ENCODE data around the gene NRAP.
"Not testable (repeated sequence)": the region's sequence is repeated elsewhere in the genome, so short reads cannot be mapped to it uniquely, and the experiment has no call there.

NRAP gene

GRCh38 chr10:113680190-113681111 lies 16.6 kb upstream of the NRAP start:
- peak; percentile 13 for DNase-seq

- peak; percentile 22 for DNase-seq
Observed at GRCh38 chr10:113679463-113680189, 15.8 kb upstream of the NRAP start, which contains the start of gene CASP7. CASP7 (plus strand) TSS chr10:113679912; CDS start chr10:113697494, 17,582 bp downstream.

DNA sequence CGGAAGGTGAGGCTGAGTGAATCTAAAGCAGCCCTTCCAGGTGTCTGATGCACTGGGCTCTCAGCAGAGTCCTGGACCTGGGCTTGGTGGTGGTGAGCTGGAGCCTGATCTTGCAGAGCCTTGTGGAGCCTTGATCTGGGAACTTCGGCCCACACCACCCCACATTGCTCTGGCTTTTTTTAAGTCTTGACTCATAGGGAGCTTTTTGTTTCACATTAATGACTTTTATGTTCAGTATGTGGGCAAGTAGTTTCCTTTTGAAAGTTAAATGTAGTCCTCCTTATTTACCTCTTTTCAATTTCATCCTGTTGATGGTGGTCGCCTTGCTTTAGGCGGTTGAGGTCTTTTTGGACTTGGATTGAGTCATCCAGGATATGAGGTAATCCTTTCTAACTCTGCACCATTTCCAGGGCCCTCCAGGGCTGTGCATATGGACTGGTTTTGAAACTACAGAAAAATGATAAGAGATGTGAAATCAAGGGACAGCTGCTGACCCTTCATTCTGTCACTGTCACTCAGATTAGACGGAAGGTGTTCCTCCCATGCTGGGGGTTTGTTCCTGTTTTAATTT lies 2.9 kb upstream of the NRAP start:
- DNase-seq, result no peak

DNA sequence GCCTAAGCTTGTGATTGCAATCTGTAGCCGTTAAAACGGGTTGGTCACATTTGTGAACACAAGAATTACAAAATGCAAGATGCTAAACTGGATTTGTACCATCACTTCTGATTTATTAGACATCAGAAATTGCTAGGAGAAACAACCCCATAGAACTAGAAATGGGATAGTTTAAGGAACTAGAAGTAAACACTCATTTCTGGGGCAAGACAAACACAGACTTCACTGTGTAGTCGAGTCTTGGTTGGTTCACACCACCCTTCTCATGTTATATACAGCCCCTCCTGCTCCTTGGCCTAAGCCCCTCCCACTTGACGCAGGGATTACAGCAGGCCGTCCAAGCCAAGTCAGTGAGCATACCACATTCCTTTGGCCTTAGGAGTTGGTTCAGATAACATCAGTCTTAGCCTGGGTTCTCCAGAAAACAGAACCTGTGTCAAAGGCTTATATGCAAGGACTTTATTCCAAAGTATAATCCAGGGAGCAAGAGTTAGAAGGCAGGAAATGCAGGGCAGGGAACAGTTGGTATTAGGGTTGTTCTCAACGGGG lies 2.0 kb upstream of the NRAP start:
- no peak for DNase-seq

DNA sequence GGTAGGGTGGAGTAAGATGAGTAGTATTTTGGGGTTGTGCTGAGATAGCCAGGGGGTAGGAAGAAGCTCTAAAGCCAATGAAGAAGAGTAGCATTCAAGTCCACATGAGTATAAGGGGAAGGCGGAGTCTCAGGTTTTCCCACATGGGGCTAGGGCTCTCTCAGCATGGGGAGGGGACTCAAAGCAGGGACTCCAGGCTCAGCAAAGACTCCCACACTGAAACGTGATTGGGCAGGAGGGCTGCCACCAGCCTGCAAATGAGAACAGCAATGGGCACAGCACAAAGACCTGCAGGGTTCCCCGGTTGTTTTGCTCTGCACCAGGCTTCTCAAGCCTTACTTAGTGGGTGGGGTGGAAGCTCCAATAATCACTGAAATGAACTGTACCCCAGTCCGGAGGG lies 1.5 kb upstream of the NRAP start:
- DNase-seq, result no peak

DNA sequence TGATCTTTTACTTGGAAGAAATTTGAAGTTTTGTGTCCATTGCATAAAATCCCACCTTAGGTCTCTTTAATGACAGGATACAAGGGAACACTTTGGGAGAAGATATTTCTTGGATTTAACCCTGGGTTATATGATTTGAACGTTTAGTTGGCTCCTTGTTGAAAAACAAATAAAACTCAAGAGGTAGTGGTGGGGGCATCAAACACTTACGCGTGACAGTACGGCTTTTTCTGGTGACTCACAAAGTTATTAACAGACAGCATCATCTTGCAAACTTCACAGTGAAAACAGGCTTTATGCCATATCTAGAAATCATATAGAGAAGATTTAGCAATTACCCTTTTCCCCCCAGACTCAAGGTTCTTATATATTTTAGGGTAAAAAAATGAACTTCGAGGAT lies 699 bp downstream of the NRAP start:
- no peak for DNase-seq

DNA sequence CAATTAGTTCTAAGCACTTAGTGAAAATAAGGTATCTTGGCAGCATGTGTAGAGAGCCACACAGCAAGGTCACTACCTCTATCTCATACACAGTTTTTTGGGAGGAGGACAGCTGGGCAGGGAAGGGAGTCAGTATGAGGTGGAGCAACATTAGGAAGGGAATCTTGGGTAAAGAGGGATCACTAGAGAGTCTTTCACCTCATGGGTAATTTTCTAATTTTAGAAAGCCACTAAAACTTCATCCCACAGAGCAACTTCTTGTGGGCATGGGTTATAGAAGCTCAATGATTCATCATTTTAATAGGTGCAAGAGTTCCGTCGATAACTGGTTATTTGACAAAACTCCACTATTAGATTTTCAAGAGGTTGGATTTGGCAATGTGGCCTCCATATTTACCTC lies 2.5 kb downstream of the NRAP start:
- DNase-seq, result no peak

GRCh38 chr10:113657544-113657943 lies 6.3 kb downstream of the NRAP start:
- no peak for DNase-seq

GRCh38 chr10:113656896-113657295 lies 6.9 kb downstream of the NRAP start:
- DNase-seq, result no peak

- DNase-seq, result not testable (repeated sequence)
Observed at GRCh38 chr10:113652456-113652855, 11.4 kb downstream of the NRAP start.

DNA sequence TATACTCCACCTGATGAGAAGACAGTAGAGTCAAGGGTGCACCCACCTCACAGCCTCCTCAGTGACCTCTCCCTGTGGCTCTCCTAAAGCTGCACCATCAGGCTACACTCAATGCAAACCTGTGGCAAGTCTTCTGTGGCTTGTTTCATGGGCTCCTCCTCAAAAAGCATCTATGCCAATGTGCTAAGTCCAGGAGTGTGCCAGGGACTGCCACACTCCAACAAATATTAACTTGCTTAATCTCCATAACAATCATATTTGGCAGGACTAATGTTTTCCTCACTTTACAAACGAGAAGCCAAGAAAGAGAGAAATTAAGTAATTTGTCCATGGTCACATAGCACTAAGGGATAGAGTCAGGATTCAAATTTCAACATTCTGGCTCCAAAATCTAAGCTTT lies 11.9 kb downstream of the NRAP start:
- DNase-seq, result no peak

- DNase-seq, result no peak
Observed at GRCh38 chr10:113651021-113651420, 12.8 kb downstream of the NRAP start.

DNA sequence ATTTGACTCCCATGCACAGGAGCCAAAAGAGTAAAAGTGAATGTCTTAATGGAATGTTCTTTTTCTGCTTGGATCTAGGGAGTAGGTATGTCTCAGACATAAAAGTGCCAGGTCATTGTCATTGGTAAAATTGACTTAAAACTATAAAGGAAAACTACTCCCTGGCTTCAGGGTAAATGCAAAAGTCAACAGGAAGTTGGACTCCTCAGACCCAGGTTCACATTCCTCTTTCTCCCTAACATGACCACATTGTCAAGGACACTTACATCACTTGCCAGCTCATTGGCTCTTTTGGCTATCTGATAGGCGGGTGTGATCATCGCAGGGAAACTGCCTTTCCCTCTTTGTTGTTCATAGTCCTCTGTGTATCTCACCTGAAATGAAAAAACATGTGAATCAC lies 13.7 kb downstream of the NRAP start:
- no peak for DNase-seq

GRCh38 chr10:113648478-113648877 lies 15.4 kb downstream of the NRAP start:
- DNase-seq, result no peak

- no peak for DNase-seq
Observed at GRCh38 chr10:113647812-113648211, 16.0 kb downstream of the NRAP start.

DNA sequence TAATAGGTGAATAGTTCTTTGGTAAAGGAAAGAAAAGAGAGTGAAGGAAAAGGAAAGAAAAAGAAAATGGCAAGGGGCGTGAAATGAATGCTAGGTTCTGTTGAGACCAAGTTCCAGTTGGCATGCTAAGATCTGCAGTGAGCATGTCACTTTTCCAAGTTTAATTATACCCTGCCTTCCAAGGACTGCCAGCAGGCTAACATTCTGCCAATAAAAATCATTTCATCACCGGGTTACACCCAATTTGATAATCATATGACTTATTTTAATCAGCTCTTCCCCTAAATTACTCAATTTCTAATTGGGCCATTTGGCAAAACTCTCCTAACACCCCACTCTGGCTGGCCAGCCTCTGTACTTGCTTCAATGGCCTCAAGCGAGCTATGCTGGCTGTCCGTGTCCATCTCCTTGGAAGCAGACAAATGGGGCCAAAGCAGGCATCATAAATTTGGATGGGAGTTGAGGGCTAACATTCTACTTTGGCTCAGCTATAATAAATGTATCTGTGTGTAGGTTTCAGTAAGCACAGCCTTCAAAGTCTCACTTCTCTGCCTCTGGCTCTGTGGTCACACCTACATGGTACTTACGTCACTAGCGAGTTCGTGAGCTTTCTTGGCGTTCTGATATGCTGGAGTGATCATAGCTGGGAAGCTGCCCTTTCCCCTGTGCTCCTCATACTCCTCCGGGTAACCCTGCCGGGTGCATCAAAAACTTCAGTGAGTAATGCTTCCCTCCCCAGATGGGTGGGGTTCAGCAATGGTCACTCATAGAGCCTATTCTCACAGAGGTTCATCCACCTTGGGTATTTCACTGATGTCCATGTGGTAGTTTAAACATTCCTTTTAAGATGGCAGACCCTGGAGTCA lies 17.3 kb downstream of the NRAP start:
- DNase-seq, result no peak

DNA sequence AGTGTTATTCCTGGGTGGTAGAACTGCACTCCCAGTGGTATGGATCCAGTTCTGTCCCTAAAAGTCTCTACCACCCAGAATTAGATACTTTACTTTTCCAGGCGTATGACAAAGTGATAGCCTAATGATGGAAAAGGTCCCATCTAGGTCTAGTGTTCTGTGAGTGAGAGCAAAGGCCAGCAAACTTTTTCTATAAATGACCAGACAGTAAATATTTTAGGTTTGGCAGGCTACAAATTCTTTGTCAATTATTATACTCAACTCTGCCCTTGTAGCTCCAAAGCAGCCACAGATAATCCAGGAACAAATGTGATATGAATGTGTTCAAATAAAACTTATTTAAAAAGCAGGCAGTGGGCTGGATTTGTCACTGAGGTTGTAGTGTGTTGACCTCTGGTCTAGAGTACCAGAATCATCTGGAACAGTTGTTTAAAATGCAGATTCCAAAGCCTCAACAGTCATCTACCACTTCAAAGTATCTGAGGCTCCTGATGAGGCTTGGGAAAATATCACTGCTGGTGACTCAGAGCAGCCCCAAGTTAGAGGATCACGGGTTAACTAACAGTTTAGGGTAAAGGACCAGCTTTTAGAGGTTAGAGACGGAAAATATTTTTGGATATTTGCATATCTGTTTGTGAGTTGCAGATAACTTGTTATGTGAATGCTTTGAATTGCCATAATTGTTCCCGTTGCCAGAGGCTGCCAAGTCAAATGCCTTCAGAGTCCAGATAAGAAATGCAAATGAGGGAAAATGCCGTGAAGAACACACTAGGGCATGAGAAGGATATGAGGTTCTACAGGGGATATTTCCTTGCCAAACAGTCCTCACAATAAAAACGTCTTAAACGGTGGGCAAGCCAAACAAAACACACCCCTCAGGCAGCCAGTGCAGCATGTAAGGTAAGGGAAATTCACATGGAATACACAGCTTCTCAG lies 19.4 kb downstream of the NRAP start:
- no peak for DNase-seq

- DNase-seq, result no peak
Observed at GRCh38 chr10:113643183-113643582, 20.7 kb downstream of the NRAP start.

- DNase-seq, result no peak
Observed at GRCh38 chr10:113641702-113642101, 22.1 kb downstream of the NRAP start.

DNA sequence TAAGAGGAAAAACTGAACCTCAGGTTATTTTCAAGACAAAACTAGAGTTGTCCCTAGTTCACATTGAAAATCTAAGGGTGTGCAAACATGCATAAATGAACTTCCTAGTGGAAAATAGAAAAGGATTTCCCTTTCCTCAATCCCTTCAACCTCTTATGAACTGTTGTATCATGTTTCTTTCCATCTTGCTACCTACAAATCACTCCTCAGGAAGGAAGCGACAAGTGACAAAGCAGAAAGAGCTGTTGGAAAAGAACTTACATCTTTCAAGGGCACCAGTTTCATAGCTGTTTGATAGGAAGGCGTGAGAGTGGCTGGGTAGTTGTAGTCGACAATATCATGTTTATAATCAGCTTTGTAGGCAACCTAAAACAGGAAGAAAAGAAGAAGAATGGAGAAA lies 23.9 kb downstream of the NRAP start:
- DNase-seq, result no peak

GRCh38 chr10:113631684-113632367 lies 32.0 kb downstream of the NRAP start:
- peak; percentile 9 for DNase-seq

Data from DMS79 treated with DMSO at 0.1 percent for 48 hours (cell line).